HG03060 (cell line): ENCODE data around the gene PTMS.

Experiments used
- ATAC-seq: cut with Tn5 transposase; IDR thresholded peaks from one replicate; pipeline ENCODE4 v1.9.1; 2021; ENCODE audit warnings: low read depth, moderate number of reproducible peaks; ENCODE audit not compliant: unreplicated experiment

Gene PTMS

GRCh38 chr12:6751767-6752166 lies 14.4 kb upstream of the PTMS start:
- no peak for ATAC-seq

DNA sequence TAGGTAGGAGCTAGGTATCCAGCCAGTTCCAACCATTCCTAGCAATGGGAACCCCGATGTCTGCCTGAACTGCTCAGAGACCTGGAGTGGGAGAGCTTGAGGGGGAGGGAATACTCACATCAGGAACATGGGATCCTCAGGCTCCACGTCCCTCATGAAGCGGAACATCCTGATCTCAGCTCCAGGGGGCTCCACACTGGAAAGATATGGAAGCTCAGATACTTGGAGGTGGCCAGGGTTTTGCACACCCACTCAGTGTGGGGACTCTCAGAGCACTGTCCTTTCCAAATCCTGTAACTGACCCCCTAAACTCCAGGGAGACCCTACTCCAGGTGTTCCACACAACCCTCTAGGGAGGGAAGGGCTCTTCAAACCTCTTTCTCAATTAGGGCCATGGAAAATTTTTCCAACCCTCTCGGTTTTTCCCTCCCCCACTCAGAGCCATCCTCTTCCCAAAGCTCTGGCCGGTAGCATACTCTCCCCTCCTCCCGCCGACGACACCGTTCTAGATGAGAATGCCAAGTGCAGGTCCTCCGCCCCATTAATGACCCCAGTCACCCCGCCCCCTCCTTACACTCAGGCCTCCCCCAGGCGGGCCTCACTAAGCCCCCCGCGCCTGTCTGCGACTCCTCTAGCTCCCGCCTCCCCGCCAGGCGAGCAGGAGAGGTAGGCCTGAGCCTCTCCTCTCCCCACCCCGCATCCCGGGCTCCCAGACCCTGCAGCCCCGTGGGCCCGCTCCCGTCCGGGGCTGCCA lies 13.8 kb upstream of the PTMS start:
- ATAC-seq, result no peak

GRCh38 chr12:6752921-6753771 lies 13.0 kb upstream of the PTMS start, which contains the start of gene MLF2:
TSS of gene MLF2 (minus strand) at chr12:6753141. CDS start at chr12:6752334, 807 bp downstream.
- peak; percentile 83 for ATAC-seq

- ATAC-seq, result no peak
Measured at GRCh38 chr12:6753772-6754356, 12.3 kb upstream of the PTMS start.

DNA sequence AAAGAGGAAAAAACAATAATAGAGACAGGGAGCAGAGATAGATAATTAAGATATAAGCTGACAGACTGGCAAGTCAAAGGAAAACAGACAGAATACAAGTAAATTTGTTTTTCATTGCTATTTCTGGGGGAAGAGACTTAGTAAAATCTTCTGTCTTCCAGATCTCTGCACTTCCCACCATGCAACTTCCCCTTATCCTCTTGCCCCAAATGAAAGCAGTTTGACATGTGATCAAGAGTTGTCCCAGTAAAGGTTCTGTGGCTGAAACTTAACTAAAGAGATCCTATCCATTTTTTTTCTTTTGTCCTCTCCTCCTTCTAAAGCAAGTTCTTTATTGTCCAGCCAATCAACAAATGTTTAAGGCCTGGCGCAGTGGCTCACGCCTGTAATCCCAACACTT lies 11.8 kb upstream of the PTMS start:
- no peak for ATAC-seq

GRCh38 chr12:6757028-6757690 lies 9.0 kb upstream of the PTMS start:
- no peak for ATAC-seq

DNA sequence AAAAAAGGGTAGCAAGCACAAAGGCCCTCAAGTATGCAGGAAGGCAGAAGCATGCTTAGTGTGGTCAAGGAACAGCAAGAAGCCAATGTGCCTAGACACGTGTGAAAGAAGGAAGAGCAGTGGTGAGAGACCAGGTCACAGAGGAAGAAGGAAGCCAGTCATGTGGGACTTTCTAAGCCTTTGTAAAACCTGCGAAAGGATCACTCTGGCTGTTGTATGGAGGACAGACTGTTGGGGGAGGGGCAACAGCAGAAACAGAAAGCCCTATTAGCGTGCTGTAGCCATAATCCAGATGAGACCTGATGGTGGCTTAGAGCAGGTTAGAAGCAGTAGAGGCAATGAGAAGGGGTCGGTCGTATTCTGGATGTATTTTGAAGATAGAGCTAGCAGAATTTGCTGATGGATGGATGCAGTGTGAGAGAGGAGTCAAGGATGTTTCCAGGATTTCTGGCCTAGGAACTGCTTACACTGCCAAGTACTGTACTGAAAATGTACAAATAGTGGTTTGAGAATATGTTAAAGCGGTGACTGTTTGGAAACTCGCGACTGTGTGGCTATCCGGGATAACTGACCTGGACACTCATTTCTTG lies 7.6 kb upstream of the PTMS start:
- no peak for ATAC-seq

- no peak for ATAC-seq
Measured at GRCh38 chr12:6759741-6760140, 6.4 kb upstream of the PTMS start.

DNA sequence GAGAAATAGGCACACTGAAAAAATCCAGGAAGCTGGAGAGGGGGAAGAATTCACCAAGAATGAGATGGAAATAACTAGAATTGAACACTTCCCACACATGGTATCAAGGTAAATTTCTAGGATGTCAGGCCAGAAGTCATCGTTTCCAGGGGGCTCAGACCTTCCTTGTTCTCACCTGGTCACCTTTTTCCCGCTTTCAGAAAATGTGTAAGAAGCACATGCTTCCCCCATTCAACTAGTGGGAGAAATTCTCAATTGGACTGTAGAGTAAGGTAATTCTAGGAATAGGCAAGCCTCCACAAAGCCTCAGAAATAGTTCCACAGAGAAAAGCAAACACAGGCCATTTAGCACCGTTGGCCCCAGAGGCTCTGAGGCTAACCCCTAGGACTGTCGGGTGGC lies 2.8 kb upstream of the PTMS start:
- no peak for ATAC-seq

DNA sequence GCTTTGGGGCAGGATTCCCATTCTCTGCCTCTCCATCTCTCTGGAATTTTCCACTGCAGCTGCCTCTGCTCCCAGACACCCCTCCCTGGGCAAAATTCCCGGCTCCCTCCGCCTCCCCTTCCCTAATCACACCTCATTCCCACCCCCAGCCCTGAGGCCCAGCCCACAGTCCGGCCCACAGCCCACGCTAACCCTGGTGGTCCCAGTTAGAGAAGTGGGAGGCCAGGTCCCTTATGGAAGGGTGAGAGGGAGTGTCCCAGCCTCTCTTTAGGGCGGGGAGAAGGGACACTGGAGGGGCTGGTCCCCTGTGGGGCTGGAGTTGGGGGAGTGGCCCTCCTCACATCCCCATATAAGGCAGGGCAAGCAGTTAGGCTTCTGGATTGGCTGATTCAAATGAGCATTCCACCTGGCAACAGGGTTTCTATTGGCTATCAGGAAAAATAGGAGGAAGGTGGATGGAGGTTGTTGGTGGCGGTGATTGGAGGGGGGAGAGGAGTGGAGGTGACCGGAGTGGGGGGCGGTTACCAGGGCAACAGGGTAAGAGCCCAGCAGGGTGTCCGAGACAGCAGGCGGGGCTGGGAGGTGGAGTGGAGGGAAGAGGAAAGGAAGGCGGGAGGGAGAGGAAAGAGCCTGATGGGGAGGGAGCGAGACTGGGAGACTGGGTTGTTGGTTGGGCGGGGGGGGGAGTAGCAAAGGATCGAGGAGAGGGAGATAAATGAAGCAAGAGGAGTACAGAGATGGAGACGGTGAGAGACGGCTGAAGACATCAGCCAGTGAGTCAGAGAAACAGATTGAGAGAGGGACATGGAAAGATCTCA lies 1.9 kb upstream of the PTMS start:
- peak; percentile 85 for ATAC-seq

GRCh38 chr12:6765048-6765633 lies 1.0 kb upstream of the PTMS start:
- no peak for ATAC-seq

DNA sequence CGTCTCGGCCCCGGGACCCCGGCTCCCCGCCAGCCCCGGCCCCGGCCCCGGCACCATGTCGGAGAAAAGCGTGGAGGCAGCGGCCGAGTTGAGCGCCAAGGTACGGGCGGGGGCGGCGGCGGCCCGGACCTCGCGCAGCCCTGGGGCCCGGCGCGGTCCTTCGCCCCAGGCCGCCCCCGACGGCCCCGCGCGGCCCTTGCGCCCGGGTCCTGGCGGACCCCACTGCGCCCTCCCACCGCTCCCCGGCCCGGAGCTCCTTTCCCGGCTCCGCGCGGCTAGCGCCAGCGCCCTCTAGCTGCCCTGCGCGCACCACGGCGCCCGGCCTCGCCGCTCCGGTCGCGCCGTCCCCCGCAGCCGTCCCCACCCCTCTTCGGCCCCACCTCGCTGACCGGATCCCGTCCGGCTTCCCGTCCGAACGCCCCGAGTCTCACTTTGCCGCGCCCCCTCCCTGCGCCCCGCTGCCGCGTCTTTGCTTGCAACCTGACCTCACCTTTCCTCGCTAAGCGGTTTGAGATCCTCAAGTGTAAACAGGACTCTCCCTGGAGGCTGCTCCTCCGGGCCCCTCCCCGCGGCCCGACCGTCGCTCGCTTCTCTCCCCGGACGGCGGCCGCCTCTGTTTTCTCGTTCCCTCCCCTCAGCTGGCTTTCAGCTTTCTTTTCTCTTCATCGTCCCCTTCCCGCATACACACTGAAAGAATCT lies 637 bp downstream of the PTMS start:
- ATAC-seq, result no peak

DNA sequence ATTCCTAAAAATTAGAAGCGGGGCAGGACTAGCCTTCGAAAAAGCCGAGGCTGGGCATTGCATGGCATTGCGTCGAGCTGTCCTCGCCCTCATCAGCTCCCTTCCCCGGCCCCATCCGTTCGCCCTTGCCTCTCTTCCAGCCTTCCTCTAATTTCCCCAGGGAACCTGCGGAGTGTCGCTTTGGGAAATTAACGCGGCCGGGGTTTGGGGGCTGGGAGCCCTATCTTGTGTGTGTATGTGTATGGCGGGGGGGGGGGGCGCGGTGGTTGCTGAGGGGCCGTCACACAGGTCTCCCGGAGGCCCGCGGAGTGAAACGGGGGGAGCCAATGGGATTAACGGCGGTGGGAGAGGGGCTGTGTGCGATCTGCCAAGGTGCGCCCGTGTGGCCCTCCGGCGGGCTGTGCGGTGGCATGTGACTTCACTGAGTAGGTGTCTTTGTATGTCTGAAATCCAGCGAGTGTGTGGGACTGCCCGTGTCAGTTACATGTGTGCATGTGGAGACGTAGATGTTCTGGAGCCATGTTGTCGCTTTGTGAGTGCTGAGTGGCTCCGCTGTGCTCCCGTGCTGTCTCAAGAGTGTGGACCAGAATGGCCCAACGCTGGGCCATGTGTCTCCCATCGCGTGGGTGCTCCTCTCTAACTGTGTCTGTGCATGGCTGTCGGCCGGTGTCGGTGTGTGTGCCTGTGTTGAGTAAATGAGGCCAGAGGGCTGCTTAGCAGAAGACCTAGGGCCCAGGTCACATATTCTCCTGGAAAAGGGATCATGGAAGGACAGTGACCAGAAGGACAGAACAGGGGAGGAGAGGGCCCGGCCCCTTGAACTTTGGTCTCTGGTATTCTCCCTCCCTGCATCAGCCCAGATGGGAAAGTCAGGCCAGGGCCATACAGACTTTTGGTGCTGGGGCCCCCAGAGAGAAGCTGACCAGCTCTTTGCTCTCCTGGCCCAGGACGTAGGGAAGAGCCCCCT lies 1.5 kb downstream of the PTMS start:
- no peak for ATAC-seq

DNA sequence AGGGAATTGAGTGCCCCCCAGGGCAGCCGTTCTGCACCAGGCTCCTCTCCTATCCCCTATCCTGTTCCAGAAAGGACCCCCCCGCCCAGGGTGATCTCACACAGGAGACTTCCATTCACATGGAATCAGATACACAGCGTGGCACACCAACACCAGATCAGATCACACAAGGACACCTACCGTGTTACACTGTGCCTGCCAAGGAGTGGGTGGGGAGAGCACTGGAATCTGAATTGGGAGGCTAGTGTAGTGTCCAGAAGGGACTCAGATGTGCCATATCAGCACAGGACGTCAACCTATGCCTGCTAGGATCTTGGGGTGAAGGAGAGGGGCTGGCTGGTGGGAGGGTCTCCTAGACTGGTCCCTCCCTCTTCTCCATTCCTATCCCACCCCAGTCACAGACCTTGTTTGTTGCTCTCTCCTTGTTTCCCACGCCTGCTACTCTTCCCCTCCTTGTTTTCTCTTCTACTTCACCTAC lies 2.3 kb downstream of the PTMS start:
- no peak for ATAC-seq

DNA sequence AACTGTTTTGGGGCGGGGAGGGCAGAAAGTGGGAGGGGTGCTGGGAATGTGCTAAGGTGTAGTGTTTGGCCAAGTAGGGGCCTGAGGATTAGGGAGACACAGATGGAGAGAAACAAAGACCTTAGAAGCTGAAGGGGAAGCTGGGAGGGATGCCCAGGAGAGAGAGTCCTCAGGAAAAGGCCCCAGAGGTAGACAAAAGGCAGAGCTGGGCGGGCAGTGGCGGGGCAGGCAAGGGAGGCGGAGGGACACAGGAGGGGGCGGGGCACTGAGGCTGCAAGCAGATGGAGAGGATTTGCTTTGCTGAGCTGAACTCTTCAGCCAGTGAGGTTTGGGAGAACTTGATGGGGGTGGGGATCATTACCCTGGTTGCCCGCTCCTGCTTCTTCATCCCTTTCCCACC lies 2.8 kb downstream of the PTMS start:
- no peak for ATAC-seq

DNA sequence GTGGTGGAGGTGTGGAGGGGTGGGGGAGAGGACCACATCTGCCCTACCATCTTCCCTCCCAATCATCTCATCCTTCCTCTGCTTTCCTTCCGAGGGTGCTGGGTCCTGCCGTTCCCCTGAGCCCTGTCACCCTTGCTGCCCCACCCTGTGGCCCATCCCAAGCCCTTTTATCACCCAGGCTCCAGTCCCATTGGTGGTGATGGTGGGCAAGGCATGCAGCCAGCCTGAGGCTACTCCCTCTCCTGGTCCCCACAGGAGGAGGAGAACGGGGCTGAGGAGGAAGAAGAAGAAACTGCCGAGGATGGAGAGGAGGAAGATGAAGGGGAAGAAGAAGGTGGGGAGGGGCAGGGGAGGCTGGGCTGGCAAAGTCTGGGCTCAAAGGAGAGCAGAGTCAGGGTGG lies 3.5 kb downstream of the PTMS start:
- no peak for ATAC-seq

GRCh38 chr12:6770094-6770493 lies 3.9 kb downstream of the PTMS start:
- no peak for ATAC-seq
